A673 (cell line): ENCODE data around the gene GYG1. TPM values are rescaled to one million over a fixed set of nuclear protein-coding genes. Genes with fewer than 3 reads are reported as not detected.

Experiments
- BruUV-seq: library from RNA; stranded (reverse); fragments of 400-500 nt; replicated peaks from 2 replicates; lab custom pipeline; 2021; lab: Mats Ljungman, UMichigan
- CTCF ChIA-PET: fragments of 300-600 bp; sonication (Branson Sonifier 250); formaldehyde crosslinking; loops from one replicate; lab custom pipeline; 2022; ENCODE audit warnings: antibody characterized with exemption; lab: Charles Lee
- POLR2A ChIA-PET: fragments of 300-600 bp; sonication (Branson Sonifier 250); formaldehyde crosslinking; loops from one replicate; lab custom pipeline; 2022; ENCODE audit warnings: antibody characterized with exemption; ENCODE audit not compliant: low non-redundant PET; lab: Charles Lee
- DNase-seq: peaks from one replicate; pipeline ENCODE4 v3.0.0-alpha.2; 2015; ENCODE audit warnings: low spot score
- H3K27ac ChIP-seq: fragments of 200-600 bp; sonication (generic); 2 replicates; pipeline ENCODE4 v1.5.1; 2016; ENCODE audit warnings: mixed run types, low read depth, mild to moderate bottlenecking, mixed read lengths, antibody characterized with exemption, low read length; ENCODE audit not compliant: poor library complexity, severe bottlenecking
- H3K27me3 ChIP-seq: fragments of 200-600 bp; sonication (generic); replicated peaks from 2 replicates; pipeline ENCODE4 v1.6.1; 2017; ENCODE audit warnings: mixed run types, low read depth, mild to moderate bottlenecking, mixed read lengths, antibody characterized with exemption, low read length; ENCODE audit not compliant: insufficient read depth, poor library complexity
- H3K36me3 ChIP-seq: fragments of 200-600 bp; sonication (generic); 2 replicates; pipeline ENCODE4 v1.6.1; 2016; ENCODE audit warnings: mixed run types, mild to moderate bottlenecking, mixed read lengths, antibody characterized with exemption, low read length; ENCODE audit not compliant: insufficient read depth, poor library complexity, severe bottlenecking
- H3K4me1 ChIP-seq: fragments of 200-600 bp; sonication (generic); 2 replicates; pipeline ENCODE4 v1.6.1; 2017; ENCODE audit warnings: mixed run types, mild to moderate bottlenecking, mixed read lengths, antibody characterized with exemption, low read length; ENCODE audit not compliant: insufficient read depth, poor library complexity, severe bottlenecking
- H3K4me3 ChIP-seq: fragments of 200-600 bp; sonication (generic); 2 replicates; pipeline ENCODE4 v1.5.1; 2016; ENCODE audit warnings: low read depth, mixed run types, mild to moderate bottlenecking, mixed read lengths, low read length; ENCODE audit not compliant: poor library complexity, severe bottlenecking
- H3K9me3 ChIP-seq: fragments of 200-600 bp; sonication (generic); 2 replicates; pipeline ENCODE4 v1.6.1; 2016; ENCODE audit warnings: mixed run types, low read depth, mild to moderate bottlenecking, mixed read lengths, antibody characterized with exemption, low read length; ENCODE audit not compliant: poor library complexity, severe bottlenecking
- EZH2 ChIP-seq: fragments of 200-600 bp; sonication (generic); IDR thresholded peaks from 2 replicates; pipeline ENCODE4 v1.6.1; 2017; ENCODE audit warnings: borderline replicate concordance, low read depth, mild to moderate bottlenecking, mixed read lengths, antibody characterized with exemption, low read length; ENCODE audit not compliant: poor library complexity, severe bottlenecking
- intact Hi-C: fragments of 100-400 bp; cut with micrococcal nuclease; formaldehyde crosslinking; loops from one replicate; pipeline ENCODE4 v1.10.0; 2022; ENCODE audit not compliant: unreplicated experiment
- total RNA-seq: library from RNA; stranded (reverse); gene quantifications from 2 replicates; pipeline ENCODE4 v1.2.3, GENCODE V29; 2021
- TF ChIP-seq, protein P1 (sequence below): fragments of 300-800, 200-600 bp; sonication (generic); conservative IDR thresholded peaks from 2 replicates; pipeline ENCODE4 v1.5.1; 2017; ENCODE audit warnings: low read depth, mild to moderate bottlenecking, antibody characterized with exemption, low read length, moderate library complexity, mixed read lengths

Gene GYG1
- total RNA-seq, 1 experiment from 2014 or later, result 5.1 TPM

DNA sequence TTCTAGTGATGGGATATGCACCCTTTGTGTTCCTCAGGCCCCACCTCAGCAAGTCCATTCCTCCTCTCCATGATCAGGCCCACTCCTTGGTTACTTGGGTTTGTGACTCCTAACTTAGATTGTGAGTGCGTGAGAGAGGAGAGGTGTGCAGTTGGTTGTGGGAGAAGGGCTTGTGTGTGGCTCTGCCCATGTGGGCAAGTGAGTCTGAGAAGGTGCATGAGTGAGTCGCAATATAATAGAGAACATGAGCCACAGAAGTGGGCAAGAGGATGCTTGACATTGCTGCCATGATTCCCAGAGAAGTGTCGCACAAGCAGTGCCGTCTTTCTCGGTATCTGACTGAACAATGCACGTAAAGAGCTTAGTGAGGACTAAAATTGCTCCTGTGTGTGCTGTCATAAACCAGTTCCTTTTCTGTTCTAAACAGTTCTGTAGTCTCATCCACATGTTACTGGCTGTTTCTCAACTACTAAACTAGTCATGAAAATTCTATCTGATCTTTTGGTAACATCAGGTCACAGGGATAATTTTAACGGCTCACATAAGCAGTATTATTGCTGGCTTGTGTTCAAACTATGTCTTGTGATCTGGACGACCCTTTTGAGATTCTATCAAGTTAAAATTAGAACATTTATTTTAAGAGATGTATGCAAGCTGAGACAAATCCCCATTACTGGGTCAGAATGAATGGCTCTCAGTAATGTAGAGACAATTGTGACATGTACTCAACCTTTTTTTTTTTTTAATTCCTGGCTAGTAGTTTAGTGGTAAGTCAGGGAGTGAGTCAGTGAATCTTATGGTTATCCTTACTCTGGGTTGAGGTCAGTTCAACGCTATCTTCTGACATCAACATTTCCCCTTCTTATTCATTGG, 25.6 kb downstream of the GYG1 start:
- Histone ChIP-seq H3K27me3 (no peaks in the 10 kb centered on the region), H3K9me3 (no peaks in the 10 kb centered on the region), H3K27ac (no peak overlapping the region), H3K4me1 (no peaks in the 10 kb centered on the region), H3K4me3 (no peak overlapping the region), H3K36me3 (no peaks in the 10 kb centered on the region)
- DNase-seq, result no peak
- intact Hi-C loops, result no loop called here
- POLR2A ChIA-PET, result no interaction called here
- no TSS peak for BruUV-seq
- TF ChIP-seq EZH2, result no peak
- TF ChIP-seq, protein P1, sequence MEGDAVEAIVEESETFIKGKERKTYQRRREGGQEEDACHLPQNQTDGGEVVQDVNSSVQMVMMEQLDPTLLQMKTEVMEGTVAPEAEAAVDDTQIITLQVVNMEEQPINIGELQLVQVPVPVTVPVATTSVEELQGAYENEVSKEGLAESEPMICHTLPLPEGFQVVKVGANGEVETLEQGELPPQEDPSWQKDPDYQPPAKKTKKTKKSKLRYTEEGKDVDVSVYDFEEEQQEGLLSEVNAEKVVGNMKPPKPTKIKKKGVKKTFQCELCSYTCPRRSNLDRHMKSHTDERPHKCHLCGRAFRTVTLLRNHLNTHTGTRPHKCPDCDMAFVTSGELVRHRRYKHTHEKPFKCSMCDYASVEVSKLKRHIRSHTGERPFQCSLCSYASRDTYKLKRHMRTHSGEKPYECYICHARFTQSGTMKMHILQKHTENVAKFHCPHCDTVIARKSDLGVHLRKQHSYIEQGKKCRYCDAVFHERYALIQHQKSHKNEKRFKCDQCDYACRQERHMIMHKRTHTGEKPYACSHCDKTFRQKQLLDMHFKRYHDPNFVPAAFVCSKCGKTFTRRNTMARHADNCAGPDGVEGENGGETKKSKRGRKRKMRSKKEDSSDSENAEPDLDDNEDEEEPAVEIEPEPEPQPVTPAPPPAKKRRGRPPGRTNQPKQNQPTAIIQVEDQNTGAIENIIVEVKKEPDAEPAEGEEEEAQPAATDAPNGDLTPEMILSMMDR, result no peak
- CTCF ChIA-PET, result no interaction called here

- DNase-seq, result no peak
- CTCF ChIA-PET, result no interaction called here
- BruUV-seq, result no TSS peak
Observed at GRCh38 chr3:149018247-149018646, 26.9 kb downstream of the GYG1 start.

DNA sequence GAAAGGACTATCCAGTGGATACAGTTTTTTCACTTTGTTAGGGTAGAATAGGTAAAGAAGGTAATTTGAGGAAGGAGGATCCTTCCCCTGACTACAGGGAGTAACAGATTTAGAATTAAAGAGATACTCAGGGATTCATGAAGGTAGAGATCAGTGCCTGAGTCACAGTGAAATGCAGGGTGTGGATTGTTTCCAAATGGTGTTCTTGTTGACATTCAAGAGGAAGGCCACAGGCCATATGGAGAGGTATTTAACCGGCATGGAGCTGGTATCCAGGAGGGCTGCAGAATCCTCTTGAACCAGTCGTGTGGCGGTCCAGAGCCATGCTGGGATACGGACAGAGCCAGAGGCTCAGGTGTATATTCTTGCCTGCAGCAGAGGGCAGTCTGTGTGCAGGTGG, 28.2 kb downstream of the GYG1 start:
- no peaks in the 10 kb centered on the region for H3K4me1 ChIP-seq
- BruUV-seq, result no TSS peak
- ChIA-PET CTCF (no interaction called here), POLR2A (no interaction called here)
- DNase-seq, result no peak
- no peaks in the 10 kb centered on the region for H3K36me3 ChIP-seq
- no peak overlapping the region for H3K27ac ChIP-seq
- TF ChIP-seq, protein P1, result no peak
- no peak for TF ChIP-seq EZH2
- no peaks in the 10 kb centered on the region for H3K9me3 ChIP-seq
- H3K27me3 ChIP-seq, result no peaks in the 10 kb centered on the region
- intact Hi-C loops, result no loop called here
- H3K4me3 ChIP-seq, result no peak overlapping the region

More at GRCh38 chr3:149018247-149018646, 26.9 kb downstream of the GYG1 start:
- Histone ChIP-seq H3K9me3 (no peaks in the 10 kb centered on the region), H3K27ac (no peak overlapping the region), H3K4me3 (no peak overlapping the region), H3K4me1 (no peaks in the 10 kb centered on the region), H3K36me3 (no peaks in the 10 kb centered on the region), H3K27me3 (no peaks in the 10 kb centered on the region)
- intact Hi-C loops, result no loop called here
- TF ChIP-seq EZH2, result no peak
- TF ChIP-seq, protein P1, result no peak
- POLR2A ChIA-PET, result no interaction called here
